ENCODE data around the gene BMAL2.

- TF ChIP-seq TEAD4 (IDR thresholded peaks at IDR 0.05): no peak
- no peak for TF ChIP-seq REST (IDR thresholded peaks at IDR 0.05; ENCODE audit: low read depth)
- TF ChIP-seq FOXM1 (IDR thresholded peaks at IDR 0.05; ENCODE audit: borderline replicate concordance, low read depth): no peak
- no peak for TF ChIP-seq TAF1 (IDR thresholded peaks at IDR 0.05; ENCODE audit: low read depth)
- no peak for TF ChIP-seq TCF12 (IDR thresholded peaks at IDR 0.05; ENCODE audit: low read depth)
- no peak for TF ChIP-seq CEBPB (IDR thresholded peaks at IDR 0.05)
- TF ChIP-seq EGR1 (IDR thresholded peaks at IDR 0.05): no peak
- no peak for TF ChIP-seq YY1 (IDR thresholded peaks at IDR 0.05; ENCODE audit: low read depth)
- TF ChIP-seq EP300 (IDR thresholded peaks at IDR 0.05; ENCODE audit: borderline replicate concordance): no peak
- no peak for TF ChIP-seq CREB1 (IDR thresholded peaks at IDR 0.05; ENCODE audit: low read depth)
- TF ChIP-seq MAX (IDR thresholded peaks at IDR 0.05): no peak
- TF ChIP-seq RAD21 (IDR thresholded peaks at IDR 0.05; ENCODE audit: low read depth): no peak
- TF ChIP-seq ZBTB7A (IDR thresholded peaks at IDR 0.05; ENCODE audit: low read depth): no peak
Observed at GRCh38 chr12:27367078-27367477, 34.4 kb downstream of the BMAL2 start.

Measured in Ishikawa (cell line).